GM12878 (cell line): ENCODE data around the gene ZNF576. TPM values are rescaled to one million over a fixed set of nuclear protein-coding genes. Genes with fewer than 3 reads are reported as not detected.
A peak's percentile ranks its signal among the peaks of the same experiment; 100 is the strongest.

Source experiments
- ATAC-seq: fragments of 200-7000 bp; cut with Tn5 transposase; 3 replicates; pipeline ENCODE4 v1.9.1; 2020; ENCODE audit warnings: mild to moderate bottlenecking, moderate library complexity
- BruUV-seq: library from RNA; stranded (reverse); fragments of 400-500 nt; replicated peaks from 2 replicates; lab custom pipeline; 2021; lab: Mats Ljungman, UMichigan
- CTCF ChIA-PET: fragments of 300-600 bp; sonication (Branson Sonifier 250); formaldehyde crosslinking; extraction: SDS; loops from one replicate; lab custom pipeline; 2021; ENCODE audit warnings: inconsistent platforms; lab: Yijun Ruan, JAX
- POLR2A ChIA-PET: fragments of 350-600 bp; formaldehyde crosslinking; extraction: SDS; loops from one replicate; lab custom pipeline; 2021; ENCODE audit warnings: inconsistent platforms; lab: Charles Lee
- RAD21 ChIA-PET: fragments of 300-600 bp; sonication (Branson Sonifier 250); formaldehyde crosslinking; loops from one replicate; lab custom pipeline; 2023; ENCODE audit warnings: antibody characterized with exemption; ENCODE audit not compliant: unreplicated experiment; lab: Charles Lee
- SMC1A ChIA-PET: fragments of 300-600 bp; sonication (Branson Sonifier 250); formaldehyde crosslinking; loops from one replicate; lab custom pipeline; 2023; ENCODE audit not compliant: unreplicated experiment, uncharacterized antibody; lab: Charles Lee
- DNase-seq: peaks from one replicate; pipeline ENCODE4 v3.0.0-alpha.2; 2011; ENCODE audit warnings: low read depth, low spot score
- FAIRE-seq: peaks from 3 replicates; lab custom pipeline; 2011; peaks lifted over from hg19 to GRCh38; lab: Jason Lieb, UNC
- H2AFZ ChIP-seq: 2 replicates; pipeline ENCODE4 v1.6.0; 2011; ENCODE audit warnings: low read depth, low read length, control low read depth; ENCODE audit not compliant: control insufficient read depth
- H3K27ac ChIP-seq: 2 replicates; pipeline ENCODE4 v1.5.1; 2011; ENCODE audit warnings: control low read depth; ENCODE audit not compliant: control insufficient read depth, insufficient read depth
- H3K27me3 ChIP-seq, 2 experiments: replicated peaks in 1 of 2; 2 replicates each; pipeline versions ENCODE4 v1.6.0 to v1.6.1; 2011; ENCODE audit warnings: low read length in 1 of 2; ENCODE audit not compliant: control insufficient read depth in 2 of 2, insufficient read depth in 2 of 2
- H3K36me3 ChIP-seq, 2 experiments: 2 replicates each; pipeline ENCODE4 v1.5.1; 2011; ENCODE audit warnings: low read length in 1 of 2; ENCODE audit not compliant: control insufficient read depth in 2 of 2, insufficient read depth in 2 of 2
- H3K4me1 ChIP-seq: 2 replicates; pipeline ENCODE4 v1.6.1; 2011; ENCODE audit warnings: mild to moderate bottlenecking, low read length, moderate library complexity, mixed read lengths; ENCODE audit not compliant: control insufficient read depth, insufficient read depth
- H3K4me2 ChIP-seq: 2 replicates; pipeline ENCODE4 v1.6.0; 2011; ENCODE audit warnings: control low read depth; ENCODE audit not compliant: control insufficient read depth, insufficient read depth
- H3K4me3 ChIP-seq: fragments of 200-600 bp; sonication (generic); 2 replicates; pipeline ENCODE4 v1.5.1; 2016
- H3K79me2 ChIP-seq: 2 replicates; pipeline ENCODE4 v1.6.0; 2011; ENCODE audit warnings: low read length; ENCODE audit not compliant: control insufficient read depth, insufficient read depth
- H3K9ac ChIP-seq: 2 replicates; pipeline ENCODE4 v1.8.0; 2011; ENCODE audit warnings: low read length, control low read depth, mixed read lengths; ENCODE audit not compliant: control insufficient read depth, insufficient read depth
- H3K9me3 ChIP-seq: replicated peaks from 3 replicates; pipeline ENCODE4 v1.5.1; 2011; ENCODE audit warnings: mild to moderate bottlenecking, low read length; ENCODE audit not compliant: control insufficient read depth, insufficient read depth
- H4K20me1 ChIP-seq: 2 replicates; pipeline ENCODE4 v1.6.0; 2011; ENCODE audit not compliant: control insufficient read depth, insufficient read depth
- CTCF ChIP-seq, 3 experiments: IDR thresholded peaks in 2 of 3; conservative IDR thresholded peaks in 1 of 3; 2 replicates each; pipeline ENCODE4 v1.5.1; 2011; ENCODE audit warnings: low read depth in 3 of 3, low read length in 3 of 3, mild to moderate bottlenecking in 3 of 3, control low read depth in 2 of 3, moderate library complexity in 2 of 3, inconsistent platforms in 1 of 3, mixed read lengths in 1 of 3; ENCODE audit not compliant: control insufficient read depth in 2 of 3, insufficient read depth in 1 of 3; ENCODE audit errors: extremely low read depth in 1 of 3
- MLLT1 ChIP-seq: fragments of 450-650 bp; IDR thresholded peaks from 2 replicates; pipeline ENCODE4 v1.6.1; 2016; ENCODE audit warnings: mild to moderate bottlenecking
- MXI1 ChIP-seq: fragments of 150-350 bp; IDR thresholded peaks from 2 replicates; pipeline ENCODE4 v1.6.1; 2011; ENCODE audit warnings: low read depth, mild to moderate bottlenecking, inconsistent platforms, low read length, improper control_type of control experiment
- RAD21 ChIP-seq: IDR thresholded peaks from 2 replicates; pipeline ENCODE4 v1.6.1; 2011; ENCODE audit warnings: mild to moderate bottlenecking, low read depth, low read length, moderate library complexity; ENCODE audit not compliant: insufficient read depth
- SMARCA5 ChIP-seq: fragments of 450-650 bp; IDR thresholded peaks from 2 replicates; pipeline ENCODE4 v1.6.1; 2017; ENCODE audit warnings: mild to moderate bottlenecking
- SMC3 ChIP-seq: IDR thresholded peaks from 2 replicates; pipeline ENCODE4 v1.6.1; 2011; ENCODE audit warnings: low read length, improper control_type of control experiment, borderline replicate concordance
- YY1 ChIP-seq: IDR thresholded peaks from 2 replicates; pipeline ENCODE4 v1.6.1; 2011; ENCODE audit warnings: low read depth, mild to moderate bottlenecking, low read length
- ZNF207 ChIP-seq: fragments of 450-650 bp; IDR thresholded peaks from 2 replicates; pipeline ENCODE4 v1.6.1; 2014; ENCODE audit warnings: antibody characterized with exemption, mild to moderate bottlenecking, borderline replicate concordance
- WGBS: methylation state at CpG from one replicate; pipeline ENCODE4 v1.1.6; 2016; ENCODE audit warnings: low lambda C conversion rate; ENCODE audit not compliant: insufficient replicate concordance, insufficient coverage; ENCODE audit errors: missing lambda C conversion rate; 5-methylcytosine and 5-hydroxymethylcytosine counted together
- in situ Hi-C: fragments of 300-500 bp; cut with MboI; formaldehyde crosslinking; loops from 9 replicates; pipeline ENCODE4 v1.14.3; 2018; ENCODE audit warnings: mixed read lengths
- intact Hi-C: fragments of 100-400 bp; cut with micrococcal nuclease; formaldehyde crosslinking; loops from one replicate; pipeline ENCODE4 v1.14.2; 2022; ENCODE audit not compliant: unreplicated experiment
- polyA plus RNA-seq, 11 experiments: library from polyadenylated mRNA; depleted of rRNA in 4 of 11; unstranded in 6 of 11; stranded (reverse) in 5 of 11; fragments of >200 nt; fragmentation: Nextera tagmentation in 4 of 11; fragmentation: Illumina TruSeq in 1 of 11; extraction: Ambion mirVana in 4 of 11; extraction: Trizol in 1 of 11; gene quantifications; 1 replicate in 1 of 11; 2 replicates in 10 of 11; pipeline versions ENCODE4 v1.2.1 to v1.2.3, GENCODE V29; 2011 to 2016; ENCODE audit warnings: inconsistent platforms in 2 of 11, missing spikeins in 2 of 11, low read depth in 1 of 11
- total RNA-seq, 4 experiments: library from RNA; depleted of rRNA in 3 of 4; stranded (reverse); fragments of >200 nt in 3 of 4; fragmentation: Illumina TruSeq in 1 of 4; extraction: Trizol in 1 of 4; gene quantifications; 2 replicates each; pipeline versions ENCODE4 v1.2.1 to v1.2.3, GENCODE V29; 2013 to 2021
- TF ChIP-seq, protein P1 (sequence below): fragments of 450-650 bp; IDR thresholded peaks from 2 replicates; pipeline ENCODE4 v1.6.1; 2018; ENCODE audit warnings: borderline replicate concordance, mild to moderate bottlenecking; ENCODE audit not compliant: partially characterized antibody
- TF ChIP-seq, protein P2 (sequence below): IDR thresholded peaks from 2 replicates; pipeline ENCODE4 v1.6.1; 2012; ENCODE audit warnings: mild to moderate bottlenecking, low read depth, low read length

The ZNF576 gene
- total and polyA plus RNA-seq, 10 of the 15 experiments (the other 5 are each of a cell fraction or from before 2014, with no cell fraction given) = 7.4 to 29.8 (median 14.3) TPM

DNA sequence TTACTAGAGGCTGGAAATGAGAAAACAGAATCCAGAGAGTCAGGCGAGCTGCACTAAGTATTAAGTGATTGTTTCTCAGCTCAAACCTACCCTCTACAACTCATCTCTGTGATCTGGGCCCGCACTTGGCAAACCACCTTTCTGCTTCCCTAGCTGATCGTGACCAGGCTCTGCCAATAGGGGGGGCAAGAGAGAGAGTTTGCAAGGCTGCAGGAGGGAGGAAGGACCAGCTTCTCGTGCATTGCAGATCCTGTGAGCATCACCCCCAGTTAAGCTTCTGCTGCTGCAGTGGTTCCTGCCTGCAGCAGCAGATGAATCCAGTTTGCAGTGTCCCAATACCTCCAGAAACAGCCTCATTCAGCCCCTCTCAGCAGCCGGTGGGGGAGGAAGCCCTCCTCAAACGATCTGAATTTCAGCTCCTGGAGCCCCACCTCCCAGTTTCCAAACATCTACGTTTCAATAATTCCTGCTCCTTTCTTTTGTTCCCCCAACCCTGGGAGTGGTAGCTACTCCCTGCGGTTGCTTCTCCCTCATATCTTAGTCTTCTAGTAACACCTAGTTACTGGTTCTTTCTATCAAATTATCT is 41.1 kb upstream of the ZNF576 start:
- peak; percentile 18 for FAIRE-seq

More for the DNA sequence above, 41.1 kb upstream of the ZNF576 start:
- Histone ChIP-seq H3K9me3 (no peaks in the 10 kb centered on the region), H3K79me2 (no peaks in the 10 kb centered on the region), H3K4me3 (no peak overlapping the region), H3K27me3 (no peaks in the 10 kb centered on the region), H3K4me2 (no peak overlapping the region), H3K36me3 (peaks cover 11 to 13% of the 10 kb centered on the region in 2 experiments; a peak in 3 of 4 replicates), H2AFZ (no peak overlapping the region), H3K4me1 (no peaks in the 10 kb centered on the region), H3K9ac (no peak overlapping the region), H4K20me1 (no peaks in the 10 kb centered on the region), H3K27ac (no peak overlapping the region)
- TF ChIP-seq MXI1 = no peak
- TF ChIP-seq YY1 = no peak
- no peak for TF ChIP-seq MLLT1
- TF ChIP-seq SMC3 = peak; percentile 72; the same call in 1 of the 2 replicates
- TF ChIP-seq SMARCA5 = peak; percentile 50; the same call in 1 of the 2 replicates
- TF ChIP-seq, protein P1, sequence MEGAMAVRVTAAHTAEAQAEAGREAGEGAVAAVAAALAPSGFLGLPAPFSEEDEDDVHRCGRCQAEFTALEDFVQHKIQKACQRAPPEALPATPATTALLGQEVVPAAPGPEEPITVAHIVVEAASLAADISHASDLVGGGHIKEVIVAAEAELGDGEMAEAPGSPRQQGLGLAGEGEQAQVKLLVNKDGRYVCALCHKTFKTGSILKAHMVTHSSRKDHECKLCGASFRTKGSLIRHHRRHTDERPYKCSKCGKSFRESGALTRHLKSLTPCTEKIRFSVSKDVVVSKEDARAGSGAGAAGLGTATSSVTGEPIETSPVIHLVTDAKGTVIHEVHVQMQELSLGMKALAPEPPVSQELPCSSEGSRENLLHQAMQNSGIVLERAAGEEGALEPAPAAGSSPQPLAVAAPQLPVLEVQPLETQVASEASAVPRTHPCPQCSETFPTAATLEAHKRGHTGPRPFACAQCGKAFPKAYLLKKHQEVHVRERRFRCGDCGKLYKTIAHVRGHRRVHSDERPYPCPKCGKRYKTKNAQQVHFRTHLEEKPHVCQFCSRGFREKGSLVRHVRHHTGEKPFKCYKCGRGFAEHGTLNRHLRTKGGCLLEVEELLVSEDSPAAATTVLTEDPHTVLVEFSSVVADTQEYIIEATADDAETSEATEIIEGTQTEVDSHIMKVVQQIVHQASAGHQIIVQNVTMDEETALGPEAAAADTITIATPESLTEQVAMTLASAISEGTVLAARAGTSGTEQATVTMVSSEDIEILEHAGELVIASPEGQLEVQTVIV = no peak
- peak; percentile 75 for TF ChIP-seq RAD21
- peak; percentile 86 to 95 (median 88) for TF ChIP-seq CTCF (IDR thresholded peaks at IDR 0.05 in 2 of 3, conservative IDR thresholded peaks at IDR 0.05 in 1 of 3; ENCODE audit: control insufficient read depth in 2 of 3, extremely low read depth in 1 of 3, insufficient read depth in 1 of 3, low read depth in 3 of 3, low read length in 3 of 3)
- TF ChIP-seq, protein P2, sequence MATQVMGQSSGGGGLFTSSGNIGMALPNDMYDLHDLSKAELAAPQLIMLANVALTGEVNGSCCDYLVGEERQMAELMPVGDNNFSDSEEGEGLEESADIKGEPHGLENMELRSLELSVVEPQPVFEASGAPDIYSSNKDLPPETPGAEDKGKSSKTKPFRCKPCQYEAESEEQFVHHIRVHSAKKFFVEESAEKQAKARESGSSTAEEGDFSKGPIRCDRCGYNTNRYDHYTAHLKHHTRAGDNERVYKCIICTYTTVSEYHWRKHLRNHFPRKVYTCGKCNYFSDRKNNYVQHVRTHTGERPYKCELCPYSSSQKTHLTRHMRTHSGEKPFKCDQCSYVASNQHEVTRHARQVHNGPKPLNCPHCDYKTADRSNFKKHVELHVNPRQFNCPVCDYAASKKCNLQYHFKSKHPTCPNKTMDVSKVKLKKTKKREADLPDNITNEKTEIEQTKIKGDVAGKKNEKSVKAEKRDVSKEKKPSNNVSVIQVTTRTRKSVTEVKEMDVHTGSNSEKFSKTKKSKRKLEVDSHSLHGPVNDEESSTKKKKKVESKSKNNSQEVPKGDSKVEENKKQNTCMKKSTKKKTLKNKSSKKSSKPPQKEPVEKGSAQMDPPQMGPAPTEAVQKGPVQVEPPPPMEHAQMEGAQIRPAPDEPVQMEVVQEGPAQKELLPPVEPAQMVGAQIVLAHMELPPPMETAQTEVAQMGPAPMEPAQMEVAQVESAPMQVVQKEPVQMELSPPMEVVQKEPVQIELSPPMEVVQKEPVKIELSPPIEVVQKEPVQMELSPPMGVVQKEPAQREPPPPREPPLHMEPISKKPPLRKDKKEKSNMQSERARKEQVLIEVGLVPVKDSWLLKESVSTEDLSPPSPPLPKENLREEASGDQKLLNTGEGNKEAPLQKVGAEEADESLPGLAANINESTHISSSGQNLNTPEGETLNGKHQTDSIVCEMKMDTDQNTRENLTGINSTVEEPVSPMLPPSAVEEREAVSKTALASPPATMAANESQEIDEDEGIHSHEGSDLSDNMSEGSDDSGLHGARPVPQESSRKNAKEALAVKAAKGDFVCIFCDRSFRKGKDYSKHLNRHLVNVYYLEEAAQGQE = no peak
- no peak for TF ChIP-seq ZNF207
- 26% methylated on average over 8 of the region's 8 CpGs for WGBS
- DNase-seq = no peak
- SMC1A ChIA-PET = interaction anchor here (0.8 to 3.4 kb wide), 25 partner anchors 10 to 254 kb away, joined by 3 to 59 read pairs (median 4); partner anchors contain the start of genes IRGQ, PINLYP, XRCC1 and ZNF575
- in situ Hi-C loops = no loop called here
- peak; percentile 94 for ATAC-seq
- no TSS peak for BruUV-seq
- RAD21 ChIA-PET = interaction anchor here (0.6 to 4.8 kb wide), 13 partner anchors 16 to 254 kb away, joined by 3 to 92 read pairs (median 4); partner anchors contain the start of genes IRGQ and ZNF576
- CTCF ChIA-PET = interaction anchor here (0.5 to 10.1 kb wide), 35 partner anchors 8 to 518 kb away, joined by 3 to 169 read pairs (median 4); partner anchors contain the start of genes IRGQ, PINLYP, XRCC1 and ZNF428
- intact Hi-C loops = loop anchor here (1.0 kb wide), 1 partner anchor 39 kb away; no protein-coding TSS in a partner anchor
- POLR2A ChIA-PET = interaction anchor here (1.0 kb wide), 1 partner anchor 39 kb away, joined by 3 read pairs; no protein-coding TSS in a partner anchor
